DND-41 (cell line): ENCODE data around the gene KCNJ16.

ENCODE experiments used
- CTCF ChIP-seq: IDR thresholded peaks from 2 replicates; pipeline ENCODE4 v1.5.1; 2012; ENCODE audit warnings: borderline replicate concordance, low read length, moderate library complexity, mild to moderate bottlenecking; ENCODE audit not compliant: poor library complexity, severe bottlenecking; ENCODE audit errors: extremely low read depth
- EZH2 ChIP-seq: IDR thresholded peaks from 3 replicates; pipeline ENCODE4 v1.6.1; 2012; ENCODE audit warnings: borderline replicate concordance, low read depth, mild to moderate bottlenecking, moderate library complexity, low read length, inconsistent platforms; ENCODE audit not compliant: severe bottlenecking

DNA sequence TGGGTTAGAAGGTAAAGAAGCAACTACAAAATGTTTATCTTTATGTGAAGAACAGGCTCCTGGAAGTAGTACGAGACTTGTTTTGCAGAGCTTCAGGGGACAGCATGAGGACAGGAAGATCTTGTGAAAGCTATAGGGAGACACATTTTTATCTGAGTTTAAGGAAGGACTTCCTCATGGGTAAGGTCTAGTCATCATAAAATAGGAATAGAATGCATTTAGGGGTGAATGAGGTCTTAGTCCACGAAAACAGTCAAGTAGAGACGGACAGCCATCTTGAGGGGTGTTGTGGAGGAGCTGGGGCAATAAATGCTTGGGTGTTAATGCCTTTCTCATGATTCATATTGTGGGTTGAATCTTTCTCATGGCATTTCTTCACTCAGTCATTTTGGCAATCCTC is 24.3 kb downstream of the KCNJ16 start:
- TF ChIP-seq CTCF: no peak
- no peak for TF ChIP-seq EZH2
